PFSK-1 (cell line): ENCODE data around the gene MYT1.

Source experiments
- FOXP2 ChIP-seq: optimal IDR thresholded peaks from 2 replicates; pipeline ENCODE3; 2011; ENCODE audit warnings: borderline replicate concordance, control low read depth, inconsistent platforms; ENCODE audit not compliant: insufficient read depth; ENCODE audit errors: extremely low read length, extremely low read depth
- POLR2AphosphoS5 ChIP-seq: IDR thresholded peaks from 2 replicates; pipeline ENCODE4 v1.6.1; 2012; ENCODE audit warnings: low read depth, mild to moderate bottlenecking, control low read depth, low read length, moderate library complexity
- REST ChIP-seq, 2 experiments: IDR thresholded peaks; 2 replicates each; pipeline versions ENCODE4 v1.6.1 to v1.8.0; 2011 to 2012; ENCODE audit warnings: low read depth in 2 of 2, low read length in 2 of 2, control low read depth in 1 of 2, inconsistent platforms in 1 of 2, mild to moderate bottlenecking in 1 of 2, moderate library complexity in 1 of 2; ENCODE audit not compliant: insufficient read depth in 1 of 2
- SIN3A ChIP-seq: IDR thresholded peaks from 2 replicates; pipeline ENCODE4 v1.6.1; 2012; ENCODE audit warnings: mild to moderate bottlenecking, low read length, moderate library complexity, borderline replicate concordance; ENCODE audit not compliant: insufficient read depth
- TAF1 ChIP-seq: IDR thresholded peaks from 2 replicates; pipeline ENCODE4 v1.6.1; 2012; ENCODE audit warnings: low read length, control low read depth, borderline replicate concordance; ENCODE audit not compliant: insufficient read depth

MYT1 gene

GRCh38 chr20:64254156-64254555 is 89.9 kb downstream of the MYT1 start:
- no peak for TF ChIP-seq REST (IDR thresholded peaks at IDR 0.05; ENCODE audit: insufficient read depth in 1 of 2, low read depth in 2 of 2, low read length in 2 of 2)
- no peak for TF ChIP-seq POLR2AphosphoS5

GRCh38 chr20:64254571-64255360 is 90.5 kb downstream of the MYT1 start:
- TF ChIP-seq FOXP2 (no peak), TAF1 (no peak), REST (IDR thresholded peaks at IDR 0.05; ENCODE audit: insufficient read depth in 1 of 2, low read depth in 2 of 2, low read length in 2 of 2) (no peak), POLR2AphosphoS5 (no peak), SIN3A (no peak)

GRCh38 chr20:64255361-64256281 is 91.4 kb downstream of the MYT1 start, which contains the start of gene PCMTD2:
PCMTD2 (plus strand) TSS chr20:64255748; CDS start chr20:64259966, 4,218 bp downstream.
- TF ChIP-seq FOXP2 = peak; percentile 83
- peak; percentile 70 for TF ChIP-seq POLR2AphosphoS5
- TF ChIP-seq REST (IDR thresholded peaks at IDR 0.05; ENCODE audit: insufficient read depth in 1 of 2, low read depth in 2 of 2, low read length in 2 of 2) = no peak; a peak in 1 of 4 replicates

- TF ChIP-seq FOXP2 (no peak), SIN3A (no peak), POLR2AphosphoS5 (no peak), TAF1 (no peak), REST (IDR thresholded peaks at IDR 0.05; ENCODE audit: insufficient read depth in 1 of 2, low read depth in 2 of 2, low read length in 2 of 2) (no peak)
These were observed 92.2 kb downstream of the MYT1 start for GRCh38 chr20:64256282-64256935.
